Right lobe of liver (tissue), 4 donors: ENCODE results near the gene PDLIM5.

Source experiments
- POLR2A ChIP-seq: fragments of 450-650 bp; IDR thresholded peaks from one replicate; pipeline ENCODE4 v1.6.1; 2017; ENCODE audit warnings: antibody characterized with exemption, mild to moderate bottlenecking
- TF ChIP-seq, protein P1 (sequence below), 4 donors: fragments of 200-600 bp in 3 of 4; fragments of 450-650 bp in 1 of 4; IDR thresholded peaks; one replicate each; pipeline versions ENCODE4 v1.5.1 to v1.8.0; 2016 to 2022; ENCODE audit warnings: antibody characterized with exemption in 4 of 4, mild to moderate bottlenecking in 2 of 4
- donor health status: DM: no; HTN: no; CAD: no.
- donor health status: DM: no; HTN: no; CAD: no.
- donor health status: DM: no; HTN: yes; CAD: no.

DNA sequence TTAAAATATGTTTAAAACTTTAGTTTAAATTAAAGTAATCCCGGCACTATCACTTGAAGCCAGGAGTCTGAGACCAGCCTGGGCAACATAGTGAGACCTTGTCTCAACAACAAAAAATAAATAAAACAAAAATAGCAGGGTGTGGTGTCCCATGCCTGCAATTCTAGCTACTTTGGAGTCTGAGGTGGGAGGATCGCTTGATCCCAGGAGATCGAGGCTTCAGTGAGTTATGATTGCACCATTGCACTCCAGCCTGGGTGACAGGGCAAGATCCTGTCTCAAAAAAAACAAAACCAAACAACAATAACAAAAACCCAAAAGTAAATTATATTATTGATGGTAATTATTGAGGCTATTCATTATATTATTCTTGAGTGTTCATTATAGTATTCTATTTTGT is 9.9 kb upstream of the PDLIM5 start:
- TF ChIP-seq, protein P1, sequence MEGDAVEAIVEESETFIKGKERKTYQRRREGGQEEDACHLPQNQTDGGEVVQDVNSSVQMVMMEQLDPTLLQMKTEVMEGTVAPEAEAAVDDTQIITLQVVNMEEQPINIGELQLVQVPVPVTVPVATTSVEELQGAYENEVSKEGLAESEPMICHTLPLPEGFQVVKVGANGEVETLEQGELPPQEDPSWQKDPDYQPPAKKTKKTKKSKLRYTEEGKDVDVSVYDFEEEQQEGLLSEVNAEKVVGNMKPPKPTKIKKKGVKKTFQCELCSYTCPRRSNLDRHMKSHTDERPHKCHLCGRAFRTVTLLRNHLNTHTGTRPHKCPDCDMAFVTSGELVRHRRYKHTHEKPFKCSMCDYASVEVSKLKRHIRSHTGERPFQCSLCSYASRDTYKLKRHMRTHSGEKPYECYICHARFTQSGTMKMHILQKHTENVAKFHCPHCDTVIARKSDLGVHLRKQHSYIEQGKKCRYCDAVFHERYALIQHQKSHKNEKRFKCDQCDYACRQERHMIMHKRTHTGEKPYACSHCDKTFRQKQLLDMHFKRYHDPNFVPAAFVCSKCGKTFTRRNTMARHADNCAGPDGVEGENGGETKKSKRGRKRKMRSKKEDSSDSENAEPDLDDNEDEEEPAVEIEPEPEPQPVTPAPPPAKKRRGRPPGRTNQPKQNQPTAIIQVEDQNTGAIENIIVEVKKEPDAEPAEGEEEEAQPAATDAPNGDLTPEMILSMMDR (IDR thresholded peaks at IDR 0.05): no peak
- TF ChIP-seq POLR2A: no peak
